ENCODE measurements around the gene SLC16A5.
"Not testable (repeated sequence)": the region's sequence is repeated elsewhere in the genome, so short reads cannot be mapped to it uniquely, and the experiment has no call there.

Gene SLC16A5

GRCh38 chr17:75131278-75132017, 43.7 kb downstream of the SLC16A5 start, which contains the start of gene NT5C:
TSS of gene NT5C (minus strand) at chr17:75131742. CDS start at chr17:75131707, 35 bp downstream.
- DNase-seq: peak in 51 of 56 donors; percentile 17 to 85 (median 62)

DNA sequence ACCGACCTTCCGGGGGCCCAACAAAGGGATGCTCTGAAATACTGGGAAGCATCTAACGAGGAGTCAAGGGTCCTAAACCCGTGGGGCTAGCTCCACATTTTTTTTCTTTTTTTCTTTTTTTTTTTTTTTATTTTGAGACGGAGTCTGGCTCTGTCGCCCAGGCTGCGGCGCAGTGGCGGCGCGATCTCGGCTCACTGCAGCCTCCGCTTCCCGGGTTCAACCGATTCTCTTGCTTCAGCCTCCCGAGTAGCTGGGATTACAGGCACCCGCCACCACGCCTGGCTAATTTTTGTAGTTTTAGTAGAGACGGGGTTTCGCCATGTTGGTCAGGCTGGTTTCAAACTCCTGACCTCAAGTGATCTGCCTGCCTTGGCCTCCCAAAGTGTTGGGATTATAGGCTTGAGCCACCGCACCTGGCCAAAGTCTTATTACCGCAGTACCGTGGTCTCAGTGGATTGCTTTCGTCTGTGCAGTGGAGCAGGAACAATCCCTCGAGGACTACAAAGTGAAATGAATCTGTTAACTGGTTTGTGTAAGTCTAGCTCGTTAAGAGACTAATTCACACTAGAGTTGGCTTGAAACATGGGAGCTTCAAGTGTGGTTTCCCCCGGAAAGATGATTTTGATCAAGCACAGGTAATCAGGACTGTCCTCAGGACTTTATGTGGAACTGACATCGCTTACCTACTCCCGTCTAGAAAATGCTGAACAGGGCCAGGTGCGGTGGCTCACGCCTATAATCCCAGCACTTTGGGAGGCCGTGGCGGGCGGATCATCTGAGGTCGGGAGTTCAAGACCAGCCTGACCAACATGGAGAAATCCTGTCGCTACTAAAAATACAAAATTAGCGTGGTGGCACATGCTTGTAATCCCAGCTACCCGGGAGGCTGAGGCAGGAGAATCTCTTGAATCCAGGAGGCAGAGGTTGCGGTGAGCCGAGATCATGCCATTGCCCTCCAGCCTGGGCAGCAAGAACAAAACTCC, 44.6 kb downstream of the SLC16A5 start:
- not testable (repeated sequence) for DNase-seq

DNA sequence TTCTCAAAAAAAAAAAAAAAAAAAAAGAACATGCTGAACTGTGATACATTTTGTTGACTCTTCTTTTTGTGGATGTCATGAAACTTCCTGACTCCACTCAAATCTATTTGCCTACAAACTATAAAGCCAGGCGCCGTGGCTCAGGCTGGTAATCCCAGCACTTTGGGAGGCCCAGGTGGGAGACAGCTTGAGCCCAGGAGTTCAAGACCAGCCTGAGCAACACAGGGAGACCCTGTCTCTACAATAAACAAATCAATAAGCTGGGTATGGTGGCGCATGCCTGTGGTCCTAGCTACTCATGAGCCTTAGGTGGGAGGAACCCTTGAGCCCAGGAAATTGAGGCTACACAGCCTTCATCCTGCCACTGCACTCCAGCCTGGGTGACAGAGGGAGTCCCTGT, 45.2 kb downstream of the SLC16A5 start:
- DNase-seq: no peak

DNA sequence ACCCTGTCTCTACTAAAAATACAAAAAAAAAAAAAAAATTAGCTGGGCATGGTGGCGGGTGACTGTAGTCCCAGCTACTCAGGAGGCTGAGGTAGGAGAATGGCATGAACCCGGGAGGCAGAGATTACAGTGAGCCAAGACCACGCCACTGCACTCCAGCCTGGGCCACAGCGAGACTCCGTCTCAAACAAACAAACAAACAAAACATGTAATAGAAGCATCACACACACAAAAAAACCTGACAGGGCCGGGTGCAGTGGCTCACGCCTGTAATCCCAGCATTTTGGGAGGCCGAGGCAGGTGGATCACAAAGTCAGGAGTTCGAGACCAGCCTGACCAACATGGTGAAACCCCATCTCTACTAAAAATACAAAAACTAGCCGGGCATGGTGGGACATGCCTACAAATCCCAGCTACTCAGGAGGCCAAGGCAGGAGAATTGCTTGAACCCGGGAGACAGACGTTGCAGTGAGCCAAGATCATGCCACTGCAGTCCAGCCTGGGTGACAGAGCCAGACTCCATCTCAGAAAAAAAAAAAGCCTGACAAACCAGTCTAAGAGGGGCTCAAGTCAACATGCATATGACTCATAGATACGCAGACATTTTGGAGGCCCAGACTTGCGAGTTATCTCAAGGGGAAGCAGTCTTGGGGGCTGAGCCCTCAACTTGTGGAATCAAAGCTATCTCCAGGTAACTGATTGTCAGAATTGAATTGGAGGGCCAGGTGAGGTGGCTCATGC, 46.0 kb downstream of the SLC16A5 start:
- DNase-seq: not testable (repeated sequence)

GRCh38 chr17:75135452-75135851, 47.7 kb downstream of the SLC16A5 start:
- no peak for DNase-seq

DNA sequence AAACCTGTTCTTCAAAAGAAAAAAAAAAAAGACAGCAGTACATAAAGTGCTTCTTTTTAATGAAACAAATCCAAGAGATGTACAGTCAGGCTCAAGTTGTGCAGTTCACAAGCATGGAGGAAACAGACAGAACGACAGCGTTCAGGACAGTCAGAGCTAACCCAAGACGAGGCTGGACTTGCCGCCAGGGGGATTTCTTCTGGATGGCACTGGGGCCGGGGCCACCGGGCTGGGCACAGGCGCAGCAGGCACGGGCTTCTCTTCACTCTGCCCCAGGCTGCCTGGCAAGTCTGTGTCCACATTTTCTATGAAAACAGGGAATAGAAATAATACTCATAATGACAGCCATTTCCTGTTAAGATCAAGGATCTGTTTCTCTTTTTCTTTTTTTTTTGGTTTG, 48.2 kb downstream of the SLC16A5 start:
- DNase-seq: no peak

- DNase-seq: not testable (repeated sequence)
Observed at GRCh38 chr17:75137762-75138161, 50.0 kb downstream of the SLC16A5 start.

DNA sequence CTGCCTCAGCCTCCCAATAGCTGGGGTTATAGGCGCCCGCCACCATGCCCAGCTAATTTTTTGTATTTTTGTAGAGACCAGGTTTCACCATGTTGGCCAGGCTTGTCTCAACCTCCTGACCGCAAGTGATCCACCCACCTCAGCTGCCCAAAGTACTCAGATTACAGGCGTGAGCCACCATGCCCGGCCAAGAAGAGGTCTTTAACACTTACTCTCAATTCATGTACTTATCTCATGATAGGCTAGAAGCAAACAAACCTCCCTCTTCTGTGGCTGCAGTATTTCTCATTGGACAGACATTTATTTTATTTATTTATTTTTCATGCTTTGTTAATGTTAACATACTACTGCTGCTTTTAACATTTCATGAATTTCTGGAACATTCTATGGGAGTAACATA, 50.8 kb downstream of the SLC16A5 start:
- no peak for DNase-seq

DNA sequence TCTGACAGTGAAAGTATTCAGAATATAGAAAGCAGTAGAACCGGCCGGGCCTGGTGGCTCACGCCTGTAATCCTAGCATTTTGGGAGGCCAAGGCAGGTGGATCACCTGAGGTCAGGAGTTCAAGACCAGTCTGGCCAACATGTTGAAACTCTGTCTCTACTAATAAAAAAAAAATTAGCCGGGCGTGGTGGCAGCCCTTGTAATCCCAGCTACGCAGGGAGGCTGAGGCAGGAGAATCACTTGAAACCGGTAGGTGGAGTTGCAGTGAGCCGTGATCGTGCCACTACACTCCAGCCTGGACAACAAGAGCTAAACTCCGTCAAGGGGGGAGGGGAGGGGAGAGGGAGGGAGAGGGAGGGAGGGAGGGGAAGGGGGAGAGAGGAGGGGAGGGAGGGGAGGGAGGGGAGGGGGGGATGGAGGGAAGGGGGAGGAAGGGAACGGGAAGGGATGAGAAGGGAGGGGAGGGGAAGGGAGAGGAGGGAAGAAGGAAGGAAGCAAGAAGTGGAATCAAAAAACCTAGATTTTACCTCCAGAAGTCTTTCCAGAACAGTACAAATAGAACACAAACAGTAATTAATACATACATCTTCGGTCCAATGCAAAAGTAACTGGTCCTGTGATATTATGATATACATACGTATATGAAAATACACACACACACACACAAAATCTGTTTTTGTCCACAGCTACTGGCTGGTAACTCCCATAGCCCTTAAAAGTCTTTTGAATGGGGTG, 54.6 kb downstream of the SLC16A5 start:
- DNase-seq: no peak

GRCh38 chr17:75144816-75145512, 57.2 kb downstream of the SLC16A5 start:
- no peak for DNase-seq

DNA sequence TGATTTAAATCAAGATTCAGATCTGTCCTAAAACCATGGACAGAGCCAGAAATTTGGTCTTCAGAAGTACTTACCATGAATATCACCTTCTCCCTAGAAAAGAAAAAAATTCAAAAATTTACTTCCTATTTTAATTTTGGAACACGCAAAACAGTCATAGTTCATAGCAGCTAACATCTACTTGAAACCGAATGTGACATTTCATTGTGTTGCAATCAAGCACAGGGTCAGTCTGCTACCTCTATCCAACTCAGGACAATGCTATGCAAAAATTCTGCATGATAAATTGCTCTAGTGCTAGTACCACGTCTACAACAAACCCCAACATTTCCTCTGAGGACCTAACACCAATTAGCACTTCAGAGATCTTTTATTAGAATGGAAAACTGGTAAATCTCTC, 58.8 kb downstream of the SLC16A5 start:
- DNase-seq: no peak

DNA sequence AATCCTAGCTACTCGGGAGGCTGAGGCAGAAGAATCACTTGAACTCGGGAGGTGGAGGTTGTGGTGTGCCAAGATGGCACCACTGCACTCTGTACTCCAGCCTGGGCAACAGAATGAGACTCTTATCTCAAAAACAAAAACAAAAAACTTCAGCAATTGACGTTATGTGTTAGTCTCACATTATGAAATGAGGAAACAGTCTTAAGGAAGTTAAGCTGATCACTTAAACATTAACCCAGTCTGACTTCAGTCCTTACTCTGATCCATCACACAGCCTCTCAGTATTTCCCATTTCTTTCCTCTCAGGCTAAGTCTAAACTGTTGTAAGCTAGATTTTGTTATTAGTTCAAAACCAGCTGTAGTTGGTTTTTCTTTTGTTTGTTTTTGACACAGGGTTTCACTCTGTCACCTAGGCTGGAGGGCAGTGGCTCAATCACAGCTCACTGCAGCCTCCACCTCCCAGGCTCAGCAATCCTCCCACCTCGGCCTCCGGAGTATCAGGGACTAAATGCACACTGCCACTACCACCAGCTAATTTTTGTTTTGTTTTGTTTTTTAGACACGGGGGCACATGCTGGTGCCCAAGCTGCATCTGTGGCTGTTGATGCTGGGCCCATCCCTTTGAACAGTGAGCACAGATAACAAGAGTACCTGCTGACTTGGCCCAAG, 60.3 kb downstream of the SLC16A5 start:
- no peak for DNase-seq

DNA sequence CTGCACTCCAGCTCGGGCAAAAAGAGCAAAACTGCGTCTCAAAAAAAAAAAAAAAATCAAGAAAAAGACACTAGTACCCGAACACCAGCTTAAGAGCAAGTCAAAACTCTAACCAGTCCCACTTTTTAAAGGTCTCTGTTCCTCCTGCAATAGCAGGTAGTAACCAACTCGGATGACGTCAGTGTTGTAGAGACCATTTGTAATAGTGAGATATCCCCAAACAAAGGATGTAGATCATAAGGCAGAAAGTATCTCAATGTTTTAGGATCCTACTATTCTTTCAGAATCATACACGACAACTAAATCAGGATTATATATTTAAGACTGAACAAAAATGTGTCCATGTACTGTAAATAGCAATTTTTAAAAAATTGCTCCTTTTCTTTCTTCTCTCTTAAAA, 64.2 kb downstream of the SLC16A5 start:
- DNase-seq: no peak

GRCh38 chr17:75152523-75152921, 64.8 kb downstream of the SLC16A5 start:
- DNase-seq: no peak

DNA sequence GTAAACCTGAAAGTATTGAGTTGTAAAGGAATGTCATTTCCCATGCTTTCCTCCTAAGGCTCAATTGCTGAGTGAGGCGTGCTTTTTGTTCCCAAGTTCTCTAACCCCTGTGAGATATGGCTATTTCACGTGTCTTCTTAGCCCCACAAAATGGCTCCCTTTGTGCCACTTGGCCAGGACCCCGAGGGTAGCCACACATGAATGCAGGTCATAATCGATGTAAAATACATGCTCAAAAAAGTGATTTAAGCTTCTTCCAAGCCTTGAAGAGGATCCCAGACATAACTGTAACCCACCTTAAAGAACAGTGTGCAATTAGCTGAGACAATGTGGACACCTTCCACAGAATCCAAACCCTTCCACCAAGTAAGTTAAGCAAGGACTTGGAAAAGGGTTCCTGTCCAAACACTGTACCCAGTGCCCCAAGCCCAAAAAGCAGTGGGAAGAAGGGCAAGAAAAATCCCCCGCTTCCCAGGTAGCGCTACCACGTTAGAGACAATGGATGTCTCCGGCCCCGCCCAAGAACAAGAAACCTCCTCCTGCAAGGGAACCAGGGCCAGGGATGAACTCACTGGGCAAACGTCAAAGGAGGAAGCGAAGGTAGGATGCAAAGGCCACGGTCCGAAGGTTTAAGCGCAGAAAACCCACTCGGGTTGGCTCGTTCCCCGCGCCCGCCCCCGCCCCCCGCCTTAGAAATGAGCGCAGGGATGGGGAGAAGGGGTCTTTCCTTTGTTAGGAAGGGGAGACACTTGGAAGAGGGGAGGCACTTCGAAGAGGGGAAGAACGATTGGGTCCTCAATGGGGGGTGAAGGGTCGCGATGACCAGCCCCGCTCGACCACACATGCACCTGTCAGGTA, 65.4 kb downstream of the SLC16A5 start:
- DNase-seq: peak in 7 of 56 donors; percentile 5 to 48 (median 17)

DNA sequence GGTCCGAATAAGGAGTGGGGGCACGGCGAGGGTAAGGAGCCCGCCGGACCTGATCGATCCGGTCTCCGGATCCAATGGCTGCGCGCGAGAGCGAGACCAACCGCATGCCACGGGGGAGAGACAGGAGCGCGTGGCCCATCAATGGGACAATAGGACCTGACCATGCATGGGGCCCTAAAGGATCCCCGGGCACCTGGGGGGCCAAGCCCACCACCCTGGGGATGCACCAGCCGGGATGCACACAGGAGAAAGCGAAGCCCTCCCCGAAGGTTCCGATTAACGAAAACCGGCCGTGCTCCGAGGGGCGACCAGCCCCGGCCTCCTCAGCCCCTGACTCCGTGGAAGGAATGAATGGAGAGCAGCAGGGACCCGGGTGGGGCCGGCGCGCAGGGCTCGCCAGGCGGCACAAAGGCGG, 66.0 kb downstream of the SLC16A5 start:
- DNase-seq: peak in 12 of 56 donors; percentile 10 to 54 (median 26)

DNA sequence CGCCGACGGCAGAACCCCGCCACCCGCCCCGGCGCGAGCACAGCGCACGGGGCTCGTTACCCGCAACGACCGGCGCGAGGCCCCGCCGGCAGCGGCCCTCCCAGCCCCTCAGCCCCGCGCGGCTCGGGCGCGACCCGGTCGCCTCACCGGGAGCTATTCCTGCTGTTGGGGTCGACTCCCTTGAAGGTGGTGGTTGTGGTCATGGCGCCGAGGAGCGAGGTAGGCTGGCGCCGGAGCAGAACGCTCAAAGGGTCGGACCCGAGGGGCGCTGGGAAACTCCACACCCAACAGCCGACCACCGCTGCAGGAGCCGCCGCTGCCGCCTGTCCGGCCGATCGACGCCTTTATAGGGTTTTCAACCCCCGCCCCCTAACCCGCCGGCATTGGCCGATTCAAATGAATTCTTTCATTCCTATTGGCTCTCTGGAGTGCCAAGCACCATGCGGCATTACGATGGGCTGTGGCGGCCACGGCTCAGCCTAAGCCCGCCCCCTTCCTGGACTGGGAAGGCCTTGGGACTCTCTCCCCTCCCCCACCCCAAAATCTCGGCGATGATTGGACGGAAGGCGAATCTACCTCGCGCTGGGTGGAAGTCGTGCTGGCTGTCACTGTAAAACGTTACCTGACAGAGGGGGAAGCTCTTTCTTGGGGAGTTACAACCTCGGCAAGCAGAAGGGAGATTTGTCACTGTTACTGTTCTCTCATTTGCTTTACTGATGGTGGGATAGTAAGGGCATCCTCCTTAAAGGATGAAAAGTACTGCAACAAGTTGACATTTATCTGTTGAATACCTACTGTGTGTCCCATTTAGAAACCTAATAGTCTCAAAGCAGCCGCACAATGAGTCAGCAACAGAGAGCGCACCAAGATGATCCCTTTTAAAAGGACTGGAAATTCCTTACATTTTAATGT, 66.7 kb downstream of the SLC16A5 start, which contains the start of gene JPT1:
Gene JPT1, minus strand, starts transcription at position 318 of the 912 bp plus-strand sequence. Its CDS starts 115 bp downstream, at position 203.
- DNase-seq: peak in 55 of 56 donors; percentile 70 to 98 (median 95)

Data from nucleus accumbens (tissue), 56 donors.